CD4-positive, alpha-beta T cell treated with Interleukin-21 for 1 hour (primary cell): ENCODE results near the gene OGT.
A peak's percentile ranks its signal among the peaks of the same experiment; 100 is the strongest.
"Not testable (repeated sequence)": the region's sequence is repeated elsewhere in the genome, so short reads cannot be mapped to it uniquely, and the experiment has no call there.

ENCODE experiments used
- DNase-seq: peaks from one replicate; pipeline ENCODE4 v3.0.0-alpha.2; 2020

The OGT gene

DNA sequence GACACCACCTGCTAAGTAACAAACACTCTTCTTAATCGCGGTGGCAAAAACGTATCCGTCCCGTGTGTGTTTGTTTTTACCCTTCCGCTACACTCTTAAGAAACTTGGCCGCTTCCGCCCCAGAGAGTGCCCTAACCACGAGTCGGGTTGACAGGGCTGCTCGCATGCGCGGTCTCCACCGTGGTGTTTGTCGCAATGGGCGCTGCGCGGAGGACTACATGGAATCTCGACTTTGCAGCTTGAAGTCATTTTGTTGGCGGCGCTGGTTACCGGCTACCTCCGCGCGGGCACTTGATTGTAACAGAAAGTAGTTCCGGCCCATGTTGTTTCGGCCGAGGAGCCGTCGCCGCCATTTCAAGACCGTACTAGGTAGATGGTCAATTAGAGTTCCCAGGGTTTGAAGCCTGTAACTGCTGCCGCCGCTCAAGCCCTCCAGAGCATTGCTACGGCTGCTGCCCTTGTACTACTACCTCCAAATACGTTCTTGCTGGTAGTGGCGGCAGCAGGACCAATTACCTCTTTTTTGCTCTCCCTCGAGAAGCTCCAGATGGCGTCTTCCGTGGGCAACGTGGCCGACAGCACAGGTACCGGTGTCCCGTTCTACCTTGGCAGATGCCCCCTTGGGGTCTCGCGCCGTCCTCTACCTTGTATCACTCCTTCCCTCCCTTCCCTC lies at the start of gene OGT:
Gene OGT, plus strand, starts transcription at position 352 of the 673 bp plus-strand sequence. Its CDS starts 196 bp downstream, at position 548.
- DNase-seq: peak; percentile 96

DNA sequence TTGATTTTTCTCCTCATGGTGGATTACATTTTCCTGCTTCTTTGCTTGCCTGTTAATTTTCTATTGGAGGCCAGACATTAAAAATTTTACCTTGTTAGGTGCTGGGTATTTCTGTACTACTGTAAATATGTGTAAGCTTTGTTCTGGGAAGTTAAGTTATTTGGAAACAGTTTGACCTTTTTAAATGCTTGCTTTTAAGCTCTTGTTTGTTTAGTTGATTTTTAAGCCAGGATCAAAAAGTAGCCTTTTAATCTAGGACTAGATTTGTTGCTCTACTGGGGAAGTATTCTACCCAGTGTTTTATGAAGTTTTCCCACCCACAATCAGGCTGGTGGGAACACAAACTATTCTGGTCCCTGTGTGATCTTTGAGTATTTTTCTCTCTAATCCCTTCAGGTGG lies 45.1 kb upstream of the OGT start:
- no peak for DNase-seq

DNA sequence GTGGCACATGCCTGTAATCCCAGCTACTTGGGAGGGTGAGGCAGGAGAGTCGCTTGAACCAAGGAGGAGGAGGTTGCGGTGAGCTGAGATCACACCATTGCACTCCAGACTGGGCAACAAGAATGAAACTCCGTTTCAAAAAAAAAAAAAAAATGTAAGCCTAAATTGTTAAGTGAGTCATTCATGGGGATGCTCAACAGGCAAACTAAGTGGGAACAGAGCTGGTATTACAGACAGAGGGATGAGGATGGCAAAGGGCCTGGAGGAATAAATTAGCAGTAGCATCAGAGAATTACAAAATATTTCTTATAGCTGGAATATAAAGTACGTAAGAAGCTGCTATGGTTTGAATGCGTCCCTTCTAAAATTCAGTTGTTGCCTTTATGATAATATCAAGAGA lies 43.4 kb upstream of the OGT start:
- no peak for DNase-seq

DNA sequence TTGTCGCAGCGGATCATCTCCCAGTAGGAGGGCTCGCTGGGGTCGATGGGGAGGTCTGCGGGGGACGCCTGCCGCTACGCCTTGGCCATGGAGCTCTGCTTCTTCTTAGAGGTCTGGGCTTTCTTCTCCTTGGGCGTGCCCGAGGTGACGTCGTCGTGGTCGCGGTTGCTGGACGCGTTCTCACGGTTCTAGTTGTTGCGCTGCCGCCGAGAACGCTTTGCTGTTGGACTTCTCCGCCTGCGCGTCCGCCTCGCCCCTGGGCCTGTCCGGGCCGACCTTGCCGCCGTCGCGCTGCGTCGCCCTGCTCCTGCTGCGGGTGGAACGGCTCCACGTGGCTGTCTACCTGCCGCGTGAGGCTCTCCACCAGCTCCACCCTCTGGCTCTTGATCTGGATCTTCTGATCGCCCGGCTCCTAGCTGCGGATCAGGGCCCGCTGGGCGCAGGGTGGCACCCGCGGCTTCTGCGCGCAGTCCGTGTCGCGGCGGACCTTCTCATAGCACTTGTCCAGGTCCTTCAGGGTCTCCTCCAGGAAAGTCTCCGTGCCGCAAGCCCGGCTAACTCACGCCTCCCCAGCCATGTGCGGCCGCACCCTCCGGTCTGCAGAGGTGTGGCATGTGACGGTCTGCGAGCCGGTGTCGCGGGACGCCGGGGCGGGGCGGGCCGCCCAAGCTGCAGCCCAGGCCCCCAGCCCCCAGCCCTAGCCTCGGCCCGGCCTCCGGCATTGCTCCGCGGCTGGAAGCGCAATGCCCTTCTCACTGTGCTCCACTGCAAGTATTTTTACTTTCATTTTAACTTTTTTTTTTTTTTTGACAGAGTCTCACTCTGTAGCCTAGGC lies 40.5 kb upstream of the OGT start:
- DNase-seq: peak; percentile 52

DNA sequence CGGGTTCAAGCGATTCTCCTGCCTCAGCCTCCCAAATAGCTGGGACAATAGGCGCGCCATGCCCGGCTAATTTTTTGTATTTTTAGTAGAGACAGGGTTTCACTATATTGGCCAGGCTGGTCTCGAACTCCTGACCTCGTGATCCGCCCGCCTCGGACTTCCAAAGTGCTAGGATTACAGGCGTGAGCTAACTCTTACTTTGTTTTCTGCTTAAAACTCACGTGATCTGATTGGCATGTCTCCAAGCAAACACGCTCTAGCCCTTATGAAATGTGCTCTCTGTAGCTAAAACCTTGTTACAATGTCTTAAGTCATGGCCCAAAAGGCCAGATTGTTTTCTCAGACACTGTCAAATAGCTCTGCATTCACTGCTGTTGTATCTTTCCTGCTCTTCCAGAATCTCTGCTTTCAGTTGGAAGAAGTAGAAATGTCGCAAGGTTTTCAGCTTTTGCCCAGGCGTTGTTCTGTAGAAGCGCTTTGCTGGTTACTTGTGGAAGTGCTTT lies 39.7 kb upstream of the OGT start:
- no peak for DNase-seq

DNA sequence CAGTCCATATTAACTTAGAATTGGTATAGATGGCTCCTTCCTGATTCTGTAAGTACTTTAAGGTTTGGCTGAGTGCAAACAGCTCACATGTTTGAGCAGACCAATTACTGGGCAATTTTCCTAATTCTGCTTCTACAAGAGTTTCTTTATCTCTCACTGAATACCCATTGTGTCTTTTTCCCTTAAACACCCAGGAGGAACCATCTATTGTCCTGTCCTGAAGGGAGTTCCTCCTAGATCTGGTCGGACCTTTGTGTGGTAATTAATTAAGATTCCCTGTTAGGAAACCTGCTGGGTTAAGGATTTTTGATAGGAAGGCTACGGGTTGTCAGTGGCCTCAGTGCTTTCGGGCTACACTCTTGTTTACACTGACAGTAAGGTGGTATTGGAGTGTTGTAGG lies 36.9 kb upstream of the OGT start:
- DNase-seq: not testable (repeated sequence)

DNA sequence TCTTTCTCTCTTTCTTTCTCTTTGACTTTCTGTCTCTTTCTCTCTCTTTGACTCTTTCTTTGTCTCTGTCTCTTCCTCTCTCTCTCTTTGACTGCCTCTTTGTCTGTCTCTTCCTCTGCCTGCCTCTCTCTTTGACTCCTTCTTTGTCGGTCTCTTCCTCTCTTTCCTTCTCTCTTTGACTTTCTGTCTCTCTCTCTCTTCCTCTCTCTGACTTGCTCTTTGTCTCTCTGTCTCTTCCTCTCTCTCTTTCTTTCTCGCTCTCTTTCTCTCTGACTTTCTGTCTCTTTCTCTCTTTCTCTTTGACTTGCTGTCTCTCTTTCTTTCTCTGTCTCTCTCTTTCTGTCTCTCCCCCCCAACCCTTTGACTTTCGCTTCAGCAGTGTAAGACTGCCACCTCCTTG lies 36.4 kb upstream of the OGT start:
- DNase-seq: no peak

DNA sequence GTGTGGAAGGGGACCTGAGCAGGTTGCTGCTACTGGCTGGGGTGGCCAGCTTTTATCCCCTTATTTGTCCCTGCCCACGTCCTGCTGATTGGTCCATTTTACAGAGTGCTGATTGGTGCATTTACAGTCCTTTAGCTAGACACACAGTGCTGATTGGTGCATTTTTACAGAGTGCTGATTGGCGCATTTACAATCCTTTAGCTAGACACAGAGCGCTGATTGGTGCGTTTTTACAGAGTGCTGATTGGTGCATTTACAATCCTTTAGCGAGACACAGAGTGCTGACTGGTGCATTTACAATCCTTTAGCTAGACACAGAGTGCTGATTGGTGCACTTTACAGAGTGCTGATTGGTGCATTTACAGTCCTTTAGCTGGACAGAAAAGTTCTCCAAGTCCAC lies 30.8 kb upstream of the OGT start:
- DNase-seq: not testable (repeated sequence)

DNA sequence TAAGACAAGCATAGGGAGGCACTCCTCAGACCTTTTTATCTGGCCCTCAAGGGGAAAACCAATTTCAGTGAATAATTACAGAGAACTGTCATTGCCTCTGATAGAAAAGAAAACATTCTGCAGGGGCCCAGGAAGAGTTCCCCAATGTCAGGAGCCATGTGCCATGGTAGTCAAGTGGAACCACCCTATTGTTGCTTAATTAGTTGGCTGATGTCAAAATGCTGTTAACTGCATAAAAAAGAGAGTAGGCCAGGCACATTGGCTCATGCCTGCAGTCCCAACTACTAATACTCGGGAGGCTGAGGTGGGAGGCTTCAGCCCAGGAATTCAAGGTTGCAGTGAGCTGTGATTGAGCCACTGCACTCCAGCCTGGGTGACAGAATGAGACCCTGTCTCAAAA lies 28.6 kb upstream of the OGT start:
- DNase-seq: no peak

DNA sequence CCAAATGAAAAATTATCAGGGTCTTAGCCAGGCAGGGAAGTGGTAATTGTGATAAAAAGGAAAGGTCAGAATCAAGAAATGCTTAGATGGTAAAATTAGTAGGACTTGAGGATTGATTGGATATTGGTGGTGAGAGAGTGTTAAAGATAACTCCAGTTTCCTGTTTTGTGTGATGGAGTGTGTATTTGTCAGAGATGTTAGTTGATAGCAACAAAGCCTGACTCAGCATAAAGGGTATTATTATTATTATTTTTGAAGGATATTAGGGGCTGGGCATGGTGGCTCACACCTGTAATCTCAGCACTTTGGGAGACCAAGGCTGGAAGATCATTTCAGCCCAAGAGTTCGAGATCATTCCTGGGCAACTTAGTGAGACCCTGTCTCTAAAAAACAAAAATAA lies 23.6 kb upstream of the OGT start:
- no peak for DNase-seq

DNA sequence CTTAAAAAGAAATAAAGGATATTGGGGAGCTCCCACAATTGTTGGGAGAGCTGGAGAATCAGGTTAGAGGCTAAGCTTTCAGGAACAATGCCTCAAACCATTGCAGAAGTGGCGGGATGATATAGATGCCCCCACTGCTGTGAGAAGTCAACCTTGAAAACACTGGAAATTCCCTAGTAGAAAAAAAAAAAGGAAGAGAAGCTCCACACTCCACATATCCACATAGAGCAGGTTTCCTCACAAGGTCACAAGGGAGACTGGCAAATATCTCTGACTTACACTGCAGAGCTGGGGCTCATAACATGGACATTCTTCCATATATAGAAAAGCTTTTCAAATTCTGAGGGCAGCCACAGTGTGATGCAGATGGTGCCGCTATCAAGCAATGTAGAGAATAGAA lies 22.7 kb upstream of the OGT start:
- no peak for DNase-seq

DNA sequence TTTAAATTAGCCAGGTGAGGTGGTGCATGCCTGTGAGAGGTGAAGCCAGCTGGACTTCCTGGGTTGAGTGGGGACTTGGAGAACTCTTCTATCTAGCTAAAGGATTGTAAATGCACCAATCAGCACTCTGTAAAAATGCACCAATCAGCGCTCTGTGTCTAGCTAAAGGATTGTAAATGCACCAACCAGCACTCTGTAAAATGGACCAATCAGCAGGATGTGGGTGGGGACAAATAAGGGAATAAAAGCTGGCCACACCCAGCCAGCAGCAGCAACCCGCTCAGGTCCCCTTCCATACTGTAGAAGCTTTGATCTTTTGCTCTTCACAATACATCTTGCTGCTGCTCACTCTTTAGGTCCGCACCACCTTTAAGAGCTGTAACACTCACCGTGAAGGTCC lies 19.2 kb upstream of the OGT start:
- DNase-seq: not testable (repeated sequence)

DNA sequence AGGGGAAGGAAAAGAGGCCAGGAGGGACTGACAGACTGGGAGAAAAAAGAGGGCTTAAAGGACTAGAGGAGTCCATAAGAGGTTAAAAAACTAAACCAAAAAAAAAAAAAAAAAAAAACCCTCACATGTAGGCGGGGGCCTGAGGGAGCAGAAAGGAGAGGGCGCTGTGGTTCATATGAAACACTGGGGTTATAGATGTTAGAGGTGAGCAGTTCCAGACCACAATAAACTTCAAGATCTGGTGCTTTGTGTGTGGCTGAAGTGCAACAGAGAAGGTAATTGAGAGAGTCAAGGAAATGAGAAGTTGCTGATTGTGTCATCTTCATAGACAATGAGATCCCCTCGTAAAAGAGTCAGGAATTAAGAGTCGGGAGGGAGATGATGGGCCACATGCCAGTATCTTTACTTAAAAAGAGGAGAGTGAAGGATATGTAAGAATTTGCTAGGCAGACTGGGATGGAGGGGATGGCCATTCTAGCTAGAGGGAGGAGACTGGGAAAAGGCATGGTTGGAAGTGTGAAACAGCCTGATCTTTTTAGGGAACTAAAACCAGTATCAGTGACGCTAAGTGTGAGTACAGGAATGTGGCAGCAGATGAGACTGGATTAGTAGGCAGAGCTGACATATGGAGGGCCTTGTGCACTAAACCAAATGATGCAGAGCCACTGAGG lies 18.4 kb upstream of the OGT start:
- peak; percentile 54 for DNase-seq

DNA sequence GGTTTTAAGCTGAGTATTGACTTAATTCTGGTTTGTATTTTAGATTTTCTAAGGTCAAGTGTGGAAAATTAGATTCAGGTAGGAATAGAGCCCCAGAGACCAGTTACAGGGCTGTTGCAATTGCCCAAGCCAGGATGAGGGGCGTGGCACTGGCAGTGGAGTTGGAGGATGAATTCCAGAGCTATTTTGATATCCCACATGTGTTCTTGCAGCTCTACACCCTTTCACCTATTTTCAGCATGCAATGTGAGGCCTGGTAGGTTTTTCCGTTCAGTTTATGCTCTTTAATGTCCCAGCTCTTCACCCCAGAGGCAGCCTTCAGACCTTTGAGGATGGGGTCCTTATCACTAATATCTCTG lies 17.9 kb upstream of the OGT start:
- DNase-seq: no peak

DNA sequence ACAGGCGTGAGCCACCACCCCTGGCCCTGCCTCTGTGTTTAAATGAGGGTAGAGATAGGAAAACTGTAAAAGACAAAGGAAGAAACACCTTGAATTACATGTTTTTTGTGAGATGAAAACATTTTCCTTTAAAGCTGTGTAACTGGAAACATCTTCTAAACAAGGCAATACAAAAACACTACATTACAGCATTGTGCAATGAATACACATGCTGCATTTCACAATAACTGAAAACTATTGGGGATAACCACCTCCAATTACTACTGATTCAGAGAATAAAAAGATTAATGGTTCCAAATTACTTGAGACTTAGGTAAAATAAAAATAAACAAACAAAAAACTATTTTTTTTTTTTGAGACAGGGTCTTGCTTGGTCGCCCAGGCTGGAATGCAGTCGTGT lies 7.6 kb upstream of the OGT start:
- no peak for DNase-seq

DNA sequence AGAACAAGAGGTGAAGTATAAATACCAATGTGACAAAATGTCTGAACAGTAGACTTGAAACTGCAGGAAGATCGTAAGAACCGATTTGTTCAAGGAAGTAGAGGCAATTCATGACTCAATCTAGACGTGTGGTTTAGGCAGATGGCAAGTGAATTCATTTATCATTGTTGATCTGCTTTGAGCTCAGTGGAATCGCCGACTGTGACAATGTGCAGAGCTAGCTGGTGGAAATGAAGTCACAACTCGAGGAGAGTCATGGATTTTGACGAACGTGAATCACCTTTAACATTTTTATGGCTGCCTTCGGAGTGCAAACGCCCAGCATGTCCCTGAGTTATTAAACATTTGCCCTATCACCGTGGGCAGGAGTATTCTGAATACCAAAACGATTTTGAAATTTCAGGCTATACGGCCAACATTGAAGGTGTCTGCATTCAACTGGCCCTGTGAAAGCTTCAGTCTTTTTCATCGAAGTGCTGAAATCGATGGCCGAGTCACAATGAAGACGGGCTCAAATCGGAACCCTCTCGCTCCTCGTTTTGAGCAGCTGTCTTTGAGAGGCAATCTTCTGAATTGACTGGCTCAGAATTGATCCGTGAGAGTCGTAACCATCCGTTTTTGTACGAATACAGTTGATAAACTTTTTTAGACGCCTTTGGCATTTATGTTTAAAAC lies 689 bp upstream of the OGT start:
- DNase-seq: peak; percentile 77

DNA sequence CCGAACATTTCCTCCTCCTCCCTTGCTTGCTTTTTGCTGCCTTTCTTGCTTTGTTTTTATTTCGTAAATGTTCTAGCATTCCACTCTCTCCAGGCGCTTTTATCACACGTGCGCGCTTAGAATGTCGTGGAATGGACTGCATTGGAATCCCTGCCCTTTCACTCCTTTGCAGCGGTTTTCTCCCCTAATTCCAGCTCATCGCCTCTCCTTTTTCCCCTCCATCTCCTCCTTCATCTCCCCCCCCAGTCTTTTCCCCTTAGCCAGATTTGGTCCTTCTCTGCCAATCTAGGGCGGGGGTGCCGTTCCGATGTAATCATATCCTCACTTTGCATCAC lies 579 bp downstream of the OGT start:
- DNase-seq: no peak

DNA sequence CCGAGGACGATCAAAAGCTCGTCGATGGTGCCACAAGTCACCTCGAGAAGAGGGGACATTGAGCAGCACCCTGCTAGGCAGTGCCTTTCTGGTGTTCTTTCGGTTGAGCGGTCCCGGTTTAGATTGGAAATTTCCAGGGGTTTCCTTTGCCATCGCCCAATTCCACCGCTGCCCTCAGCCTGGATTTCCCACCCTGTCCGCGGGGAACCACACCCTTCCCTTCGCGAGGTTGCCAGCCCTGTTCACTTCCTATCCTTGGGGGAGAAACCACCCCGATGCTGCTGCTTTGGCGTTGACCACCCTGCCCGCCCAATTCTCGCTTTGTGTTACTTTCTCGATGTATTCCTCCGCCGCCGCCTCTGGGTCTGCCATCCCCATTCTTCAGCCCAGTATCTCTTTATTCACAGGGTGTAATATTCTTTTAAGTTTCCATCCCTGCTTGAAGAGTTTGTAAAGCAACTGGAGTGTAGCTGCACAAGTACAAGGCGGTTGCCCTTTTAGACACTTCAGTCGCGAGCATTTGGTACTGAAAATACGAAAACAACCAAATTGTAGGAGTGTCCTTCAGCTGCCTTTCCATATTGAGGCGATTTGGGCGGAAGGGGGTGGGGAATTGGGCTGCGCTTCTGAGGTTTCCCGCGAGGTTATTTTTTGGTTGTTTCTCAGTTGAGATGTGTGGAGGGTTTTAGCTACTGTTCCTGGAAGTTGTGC lies 1.1 kb downstream of the OGT start:
- peak; percentile 79 for DNase-seq

DNA sequence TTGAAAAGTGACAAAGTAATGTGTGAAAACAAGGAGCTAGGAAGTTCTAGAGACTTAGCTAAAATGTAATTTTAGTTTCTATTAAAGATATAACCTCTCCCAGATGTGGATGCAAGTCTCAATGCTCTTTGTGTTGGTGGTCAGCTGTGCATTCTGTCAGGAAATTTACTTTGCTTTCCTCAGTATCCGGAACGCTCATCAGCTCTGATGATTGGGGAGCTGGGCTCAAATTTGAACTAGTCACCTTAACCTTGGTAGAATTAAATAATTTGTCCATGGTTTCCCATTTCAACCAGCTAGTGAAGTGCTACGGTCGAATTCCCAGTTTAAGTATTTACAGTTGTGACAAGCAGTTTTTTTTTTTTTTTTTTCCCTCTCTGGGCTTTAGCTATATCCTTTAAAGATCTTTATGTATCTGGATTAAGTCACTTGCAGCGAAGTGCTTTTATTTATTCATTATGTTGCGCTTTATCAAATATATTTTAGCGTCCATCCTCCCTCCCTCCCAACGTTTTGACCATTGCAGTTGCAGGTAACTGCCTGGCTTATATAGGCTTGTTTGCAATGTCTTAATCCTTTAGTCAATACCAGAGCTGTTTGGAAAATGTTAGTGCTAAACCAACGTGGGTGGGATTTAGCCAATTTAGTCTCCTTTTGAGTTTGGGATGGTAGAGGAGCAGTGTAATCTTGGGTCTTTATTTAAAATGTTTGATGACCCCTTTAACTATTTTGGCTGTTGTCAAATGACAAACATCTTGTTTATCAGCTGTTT lies 2.1 kb downstream of the OGT start:
- DNase-seq: no peak

DNA sequence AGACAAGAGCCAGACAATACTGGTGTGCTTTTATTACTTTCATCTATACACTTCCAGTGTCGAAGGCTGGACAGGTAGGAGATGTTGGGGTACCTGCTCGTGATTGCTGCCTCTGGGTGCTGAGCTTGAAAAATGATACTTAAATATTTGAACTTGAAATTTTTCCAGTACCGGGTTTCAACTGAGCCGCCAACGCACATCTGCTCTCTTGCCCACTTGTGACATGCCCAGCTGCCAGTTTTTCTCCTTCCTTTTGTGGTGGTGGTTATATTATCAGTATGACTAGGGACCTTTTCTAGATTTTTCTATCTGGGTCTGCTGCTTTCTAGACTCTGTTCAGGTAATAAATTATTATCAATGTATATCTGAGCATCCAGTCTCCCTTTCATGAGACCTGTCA lies 3.4 kb downstream of the OGT start:
- no peak for DNase-seq

DNA sequence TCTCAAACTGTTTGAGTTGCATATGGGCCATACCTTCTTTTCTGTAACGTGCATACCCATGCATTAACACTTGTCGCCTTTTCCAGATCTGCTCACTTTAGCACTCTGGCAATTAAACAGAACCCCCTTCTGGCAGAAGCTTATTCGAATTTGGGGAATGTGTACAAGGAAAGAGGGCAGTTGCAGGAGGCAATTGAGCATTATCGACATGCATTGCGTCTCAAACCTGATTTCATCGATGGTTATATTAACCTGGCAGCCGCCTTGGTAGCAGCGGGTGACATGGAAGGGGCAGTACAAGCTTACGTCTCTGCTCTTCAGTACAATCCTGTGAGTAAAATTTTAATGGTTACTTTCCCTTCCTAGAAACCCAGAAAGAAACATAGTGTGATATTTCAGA lies 4.8 kb downstream of the OGT start:
- no peak for DNase-seq

DNA sequence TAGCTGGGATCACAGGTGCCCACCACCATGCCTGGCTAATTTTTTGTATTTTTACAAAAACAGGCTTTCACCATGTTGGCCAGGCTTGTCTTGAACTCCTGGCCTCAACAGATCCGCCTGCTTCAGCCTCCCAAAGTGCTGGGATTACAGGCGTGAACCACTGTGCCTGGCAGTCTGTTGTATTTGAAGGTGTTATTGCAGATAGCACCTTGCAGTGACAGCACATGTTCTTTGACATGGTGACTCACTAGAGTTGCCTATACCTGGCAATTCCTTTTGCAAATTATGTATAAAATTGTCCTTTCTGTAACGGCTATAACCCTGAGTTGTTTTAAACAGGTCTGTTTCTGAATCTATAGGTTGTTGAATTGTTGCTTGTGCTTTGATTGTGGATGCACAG lies 7.9 kb downstream of the OGT start:
- DNase-seq: no peak
